PFSK-1 (cell line): ENCODE results near the gene PPARGC1A.

ENCODE experiments used
- FOXP2 ChIP-seq: optimal IDR thresholded peaks from 2 replicates; pipeline ENCODE3; 2011; ENCODE audit warnings: borderline replicate concordance, control low read depth, inconsistent platforms; ENCODE audit not compliant: insufficient read depth; ENCODE audit errors: extremely low read length, extremely low read depth
- POLR2AphosphoS5 ChIP-seq: IDR thresholded peaks from 2 replicates; pipeline ENCODE4 v1.6.1; 2012; ENCODE audit warnings: low read depth, mild to moderate bottlenecking, control low read depth, low read length, moderate library complexity
- SIN3A ChIP-seq: IDR thresholded peaks from 2 replicates; pipeline ENCODE4 v1.6.1; 2012; ENCODE audit warnings: mild to moderate bottlenecking, low read length, moderate library complexity, borderline replicate concordance; ENCODE audit not compliant: insufficient read depth
- TAF1 ChIP-seq: IDR thresholded peaks from 2 replicates; pipeline ENCODE4 v1.6.1; 2012; ENCODE audit warnings: low read length, control low read depth, borderline replicate concordance; ENCODE audit not compliant: insufficient read depth
- TF ChIP-seq, protein P1 (sequence below), 2 experiments: IDR thresholded peaks; 2 replicates each; pipeline versions ENCODE4 v1.6.1 to v1.8.0; 2011 to 2012; ENCODE audit warnings: low read depth in 2 of 2, low read length in 2 of 2, control low read depth in 1 of 2, inconsistent platforms in 1 of 2, mild to moderate bottlenecking in 1 of 2, moderate library complexity in 1 of 2; ENCODE audit not compliant: insufficient read depth in 1 of 2

The PPARGC1A gene

DNA sequence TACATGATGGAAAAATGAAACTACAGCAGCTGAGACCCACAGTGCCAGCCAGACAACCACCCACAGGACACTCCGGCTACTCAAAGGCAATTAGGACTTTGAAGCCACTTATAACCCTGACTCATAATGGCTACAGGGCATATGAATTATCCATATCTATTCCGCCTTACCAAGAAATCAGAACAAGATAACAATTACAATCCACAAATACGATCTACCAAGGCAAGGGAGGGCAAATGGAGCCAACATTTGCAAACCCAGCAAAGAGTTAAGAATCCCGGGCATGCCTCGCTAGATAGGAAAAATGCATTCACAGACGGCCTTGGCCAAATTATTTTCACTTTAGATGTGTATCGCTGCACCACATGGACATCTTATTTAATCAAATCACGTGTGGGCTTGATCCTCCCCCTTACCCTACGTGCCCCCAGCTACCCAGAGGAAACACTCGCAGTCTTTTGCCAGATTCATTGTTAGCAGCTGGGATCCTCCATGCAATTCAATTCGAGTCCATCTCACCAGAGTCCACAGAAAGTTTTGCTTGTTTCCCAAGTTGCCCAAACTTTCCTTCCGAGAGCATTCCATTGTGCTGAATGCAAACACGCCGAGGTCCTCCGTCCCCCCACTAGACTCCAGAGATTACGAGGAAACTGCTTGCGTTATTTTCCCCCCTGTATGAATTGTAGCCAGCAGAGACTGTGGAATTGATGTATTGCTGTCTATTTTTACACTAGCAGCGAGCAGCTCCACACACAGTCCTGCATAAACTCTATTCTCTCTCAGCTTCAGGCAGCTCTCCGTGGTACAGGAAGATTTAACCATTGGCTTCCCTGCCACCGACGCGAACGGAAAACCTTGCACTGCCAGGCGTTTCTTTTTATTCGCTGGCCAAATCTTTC lies 1.2 kb downstream of the PPARGC1A start:
- TF ChIP-seq POLR2AphosphoS5 (no peak), SIN3A (no peak), TAF1 (no peak), FOXP2 (no peak)
- TF ChIP-seq, protein P1, sequence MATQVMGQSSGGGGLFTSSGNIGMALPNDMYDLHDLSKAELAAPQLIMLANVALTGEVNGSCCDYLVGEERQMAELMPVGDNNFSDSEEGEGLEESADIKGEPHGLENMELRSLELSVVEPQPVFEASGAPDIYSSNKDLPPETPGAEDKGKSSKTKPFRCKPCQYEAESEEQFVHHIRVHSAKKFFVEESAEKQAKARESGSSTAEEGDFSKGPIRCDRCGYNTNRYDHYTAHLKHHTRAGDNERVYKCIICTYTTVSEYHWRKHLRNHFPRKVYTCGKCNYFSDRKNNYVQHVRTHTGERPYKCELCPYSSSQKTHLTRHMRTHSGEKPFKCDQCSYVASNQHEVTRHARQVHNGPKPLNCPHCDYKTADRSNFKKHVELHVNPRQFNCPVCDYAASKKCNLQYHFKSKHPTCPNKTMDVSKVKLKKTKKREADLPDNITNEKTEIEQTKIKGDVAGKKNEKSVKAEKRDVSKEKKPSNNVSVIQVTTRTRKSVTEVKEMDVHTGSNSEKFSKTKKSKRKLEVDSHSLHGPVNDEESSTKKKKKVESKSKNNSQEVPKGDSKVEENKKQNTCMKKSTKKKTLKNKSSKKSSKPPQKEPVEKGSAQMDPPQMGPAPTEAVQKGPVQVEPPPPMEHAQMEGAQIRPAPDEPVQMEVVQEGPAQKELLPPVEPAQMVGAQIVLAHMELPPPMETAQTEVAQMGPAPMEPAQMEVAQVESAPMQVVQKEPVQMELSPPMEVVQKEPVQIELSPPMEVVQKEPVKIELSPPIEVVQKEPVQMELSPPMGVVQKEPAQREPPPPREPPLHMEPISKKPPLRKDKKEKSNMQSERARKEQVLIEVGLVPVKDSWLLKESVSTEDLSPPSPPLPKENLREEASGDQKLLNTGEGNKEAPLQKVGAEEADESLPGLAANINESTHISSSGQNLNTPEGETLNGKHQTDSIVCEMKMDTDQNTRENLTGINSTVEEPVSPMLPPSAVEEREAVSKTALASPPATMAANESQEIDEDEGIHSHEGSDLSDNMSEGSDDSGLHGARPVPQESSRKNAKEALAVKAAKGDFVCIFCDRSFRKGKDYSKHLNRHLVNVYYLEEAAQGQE (IDR thresholded peaks at IDR 0.05; ENCODE audit: insufficient read depth in 1 of 2, low read depth in 2 of 2, low read length in 2 of 2) = peak in 1 of 2 experiments; percentile 66; a peak in 1 of 4 replicates

DNA sequence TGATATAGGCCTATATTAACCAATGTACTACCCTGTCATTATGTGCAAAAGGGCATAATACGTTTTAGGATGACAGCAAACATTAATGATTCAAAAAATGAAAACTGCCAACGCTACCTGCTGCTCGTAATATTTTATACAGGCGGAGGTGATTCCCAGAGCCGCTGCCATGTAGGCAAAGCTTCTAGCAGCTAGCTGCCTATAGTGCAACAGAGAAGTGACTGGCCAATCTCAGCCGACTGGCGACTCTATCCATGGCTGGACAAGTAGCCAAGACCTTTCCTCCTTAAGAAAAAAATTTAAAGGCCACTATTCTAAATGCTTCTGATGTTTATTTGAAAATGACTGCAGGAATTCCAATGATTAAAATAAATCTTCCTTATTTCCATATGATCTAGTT lies 1.9 kb downstream of the PPARGC1A start:
- TF ChIP-seq, protein P1 (IDR thresholded peaks at IDR 0.05; ENCODE audit: insufficient read depth in 1 of 2, low read depth in 2 of 2, low read length in 2 of 2) = no peak
- no peak for TF ChIP-seq FOXP2
- TF ChIP-seq TAF1 = no peak
- no peak for TF ChIP-seq POLR2AphosphoS5
- TF ChIP-seq SIN3A = no peak

DNA sequence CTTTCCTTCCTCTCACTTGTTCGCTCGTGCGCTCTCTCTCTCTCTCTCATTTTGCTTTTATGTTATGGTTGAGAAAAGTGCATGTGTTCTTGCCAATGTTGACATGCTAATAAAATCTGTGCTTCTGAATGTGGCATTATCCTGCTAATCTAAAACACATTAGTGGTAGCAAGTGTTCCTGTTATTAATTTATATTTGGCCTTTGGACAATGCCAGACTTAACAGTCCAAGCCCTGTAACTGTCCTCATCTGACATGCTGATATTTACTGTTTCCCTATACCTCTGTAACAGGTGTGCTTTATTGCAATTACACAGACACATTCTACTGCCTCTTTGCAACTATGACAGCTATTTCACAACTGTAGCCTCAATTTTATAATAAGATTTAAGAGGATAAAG lies 2.7 kb downstream of the PPARGC1A start:
- no peak for TF ChIP-seq POLR2AphosphoS5
- TF ChIP-seq, protein P1 (IDR thresholded peaks at IDR 0.05; ENCODE audit: insufficient read depth in 1 of 2, low read depth in 2 of 2, low read length in 2 of 2) = no peak
- no peak for TF ChIP-seq TAF1
- TF ChIP-seq FOXP2 = no peak
- no peak for TF ChIP-seq SIN3A

DNA sequence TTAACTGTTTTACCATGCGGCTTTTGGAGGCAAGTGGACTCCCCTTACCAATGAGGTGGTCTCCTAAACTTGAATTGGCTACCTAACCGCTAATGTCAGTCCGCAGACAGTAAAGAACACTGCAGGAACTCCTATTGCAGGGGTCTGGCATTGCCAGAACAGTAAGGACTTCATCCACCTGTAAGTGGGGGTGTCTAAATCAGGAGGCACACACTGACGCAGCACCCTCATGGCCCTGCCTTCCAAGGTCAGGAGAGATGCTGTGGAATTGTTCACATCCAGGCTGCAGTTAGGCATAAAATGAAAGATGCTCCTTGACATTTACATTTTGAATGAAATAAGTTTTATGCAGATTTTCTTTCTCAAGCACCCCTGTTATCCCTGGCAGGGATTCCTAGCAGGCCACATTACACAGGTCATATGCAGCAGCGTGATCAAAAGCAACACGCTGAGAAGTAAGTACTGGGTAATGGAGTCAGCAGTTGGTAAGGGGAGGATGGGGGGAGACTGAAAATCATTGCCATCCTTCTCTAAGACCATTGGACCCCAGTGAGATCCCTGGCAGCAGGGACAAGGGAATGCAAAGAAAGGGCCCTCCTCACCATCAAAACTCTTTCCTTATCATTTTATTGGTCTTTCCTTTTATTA lies 3.8 kb downstream of the PPARGC1A start:
- TF ChIP-seq, protein P1 (IDR thresholded peaks at IDR 0.05; ENCODE audit: insufficient read depth in 1 of 2, low read depth in 2 of 2, low read length in 2 of 2) = no peak
- no peak for TF ChIP-seq POLR2AphosphoS5
- TF ChIP-seq TAF1 = no peak
- no peak for TF ChIP-seq FOXP2
